Right ventricle myocardium inferior (tissue), 1 donor: ENCODE measurements around the gene GORASP1. TPM values are rescaled to one million over a fixed set of nuclear protein-coding genes. Genes with fewer than 3 reads are reported as not detected.
A peak's percentile ranks its signal among the peaks of the same experiment; 100 is the strongest.

Experiments used
- ATAC-seq: fragments of 200-7000 bp; cut with Tn5 transposase; one replicate; pipeline ENCODE4 v1.9.1; 2020; ENCODE audit warnings: mild to moderate bottlenecking, moderate library complexity
- DNase-seq: peaks from one replicate; pipeline ENCODE4 v3.0.0; 2021; ENCODE audit errors: missing footprints
- intact Hi-C: fragments of 100-400 bp; cut with DNase I; formaldehyde crosslinking; loops from one replicate; pipeline ENCODE4 v1.11.0; 2022
- total RNA-seq: library from RNA; stranded (reverse); fragmentation: NEBNext Ultra II Directional; extraction: Animal tissue kit (Norgen Biotek cat#: 25700); gene quantifications from one replicate; pipeline ENCODE4 v1.2.1, GENCODE V29; 2021
- donor health status: DM: no; HTN: yes; CAD: no; lungs with severe emphysema.

Gene GORASP1
- total RNA-seq, 1 donor from 2014 or later, result 45.6 TPM

DNA sequence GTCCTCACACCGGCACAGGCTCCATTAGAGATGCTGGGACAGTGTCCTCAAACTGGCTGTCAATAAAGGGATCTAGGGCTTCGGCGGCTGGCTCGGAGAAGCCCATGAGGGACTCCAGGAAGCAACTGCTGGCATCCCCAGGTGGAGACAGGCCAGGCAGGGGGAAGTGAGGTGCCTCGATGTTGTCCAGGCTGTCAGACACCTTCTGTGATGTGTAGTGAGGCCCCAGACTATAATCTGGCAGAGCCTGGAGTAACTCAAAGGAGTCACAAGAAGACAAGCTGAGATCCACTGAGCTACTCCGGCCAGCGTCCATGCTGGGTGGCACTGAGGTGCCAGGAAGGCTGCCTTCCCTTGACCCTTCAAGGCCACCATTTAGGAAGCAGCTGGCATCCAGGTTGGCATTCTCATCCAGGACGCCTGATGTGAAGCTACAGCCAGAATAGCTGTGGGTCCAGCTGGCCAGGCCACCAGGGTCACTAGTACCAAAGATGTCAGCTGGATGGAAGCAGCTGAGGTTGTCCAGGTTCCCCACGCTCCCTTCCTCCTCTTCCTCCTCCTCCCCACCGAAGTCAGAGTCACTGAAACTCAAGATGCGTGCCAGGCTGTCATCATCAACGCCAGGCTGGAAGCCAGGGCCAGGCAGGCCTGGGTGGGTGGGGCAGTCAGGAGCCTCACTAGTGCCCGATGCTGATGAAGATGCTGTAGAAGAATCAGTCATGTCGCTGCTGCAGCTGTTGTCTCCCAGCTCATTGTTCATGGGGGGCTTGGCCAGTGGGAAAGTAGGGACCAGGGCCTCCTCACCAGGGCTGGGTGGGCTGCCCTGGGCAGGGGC lies 35.8 kb upstream of the GORASP1 start:
- DNase-seq (no peak), ATAC-seq (no peak)
- intact Hi-C loops, result no loop called here

DNA sequence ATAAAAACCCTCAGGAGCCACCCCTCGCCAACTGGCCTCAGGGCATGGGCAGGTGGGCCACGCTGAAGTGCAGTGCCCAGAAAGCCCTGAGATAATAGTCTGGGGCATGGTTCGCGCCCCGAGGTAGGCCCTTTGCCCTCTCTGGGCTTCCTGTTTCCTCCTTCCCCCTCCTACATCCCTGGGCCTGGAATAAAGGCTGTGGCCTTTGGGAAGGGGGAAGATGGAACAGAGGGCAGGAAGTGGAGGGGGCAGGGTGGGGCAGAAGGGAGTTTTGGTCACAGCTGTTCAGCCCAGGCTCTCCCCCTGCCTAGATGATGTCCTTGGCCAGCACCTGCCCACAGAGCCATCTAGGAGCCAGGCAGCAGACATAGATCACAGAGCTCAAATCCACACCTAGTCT lies 34.6 kb upstream of the GORASP1 start:
- intact Hi-C loops, result no loop called here
- DNase-seq (no peak), ATAC-seq (peak; percentile 15)

GRCh38 chr3:39141171-39141995 lies 34.0 kb upstream of the GORASP1 start:
- intact Hi-C loops, result no loop called here
- ATAC-seq, result peak; percentile 45
- DNase-seq, result no peak

DNA sequence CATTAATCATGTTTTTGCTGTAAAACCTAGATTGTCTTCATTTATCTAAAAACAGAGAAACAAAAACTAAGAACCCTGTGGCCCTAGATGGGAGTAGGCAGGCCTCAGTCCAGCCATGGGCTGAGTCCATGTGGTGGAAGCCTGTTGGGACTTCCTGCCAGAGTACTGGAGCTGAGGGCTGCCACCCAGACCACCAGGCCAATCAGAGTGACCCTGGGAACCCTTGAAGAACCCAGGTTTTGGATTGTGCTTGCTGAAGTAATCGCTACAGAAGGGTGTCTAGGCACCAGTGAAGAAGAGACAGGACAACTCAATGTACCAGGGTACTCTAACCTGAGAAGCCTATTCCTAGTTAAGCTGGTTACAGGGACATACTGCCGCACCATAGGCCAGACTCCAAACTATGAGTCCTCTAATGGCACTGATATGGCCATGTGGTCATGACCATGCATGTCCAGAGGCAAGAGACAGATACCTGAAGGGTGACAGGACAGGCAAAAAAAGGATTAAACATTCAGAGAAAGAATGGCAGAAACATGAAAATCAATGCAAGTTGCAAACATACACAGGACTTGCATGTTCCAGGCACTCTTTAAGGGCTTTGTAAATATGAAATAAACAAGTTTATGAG lies 33.0 kb upstream of the GORASP1 start:
- intact Hi-C loops, result no loop called here
- DNase-seq (no peak), ATAC-seq (no peak)

GRCh38 chr3:39139442-39139841 lies 32.0 kb upstream of the GORASP1 start:
- intact Hi-C loops, result loop anchor here (5.0 kb wide), 1 partner anchor 38 kb away; no protein-coding TSS in a partner anchor
- ATAC-seq (no peak), DNase-seq (no peak)

DNA sequence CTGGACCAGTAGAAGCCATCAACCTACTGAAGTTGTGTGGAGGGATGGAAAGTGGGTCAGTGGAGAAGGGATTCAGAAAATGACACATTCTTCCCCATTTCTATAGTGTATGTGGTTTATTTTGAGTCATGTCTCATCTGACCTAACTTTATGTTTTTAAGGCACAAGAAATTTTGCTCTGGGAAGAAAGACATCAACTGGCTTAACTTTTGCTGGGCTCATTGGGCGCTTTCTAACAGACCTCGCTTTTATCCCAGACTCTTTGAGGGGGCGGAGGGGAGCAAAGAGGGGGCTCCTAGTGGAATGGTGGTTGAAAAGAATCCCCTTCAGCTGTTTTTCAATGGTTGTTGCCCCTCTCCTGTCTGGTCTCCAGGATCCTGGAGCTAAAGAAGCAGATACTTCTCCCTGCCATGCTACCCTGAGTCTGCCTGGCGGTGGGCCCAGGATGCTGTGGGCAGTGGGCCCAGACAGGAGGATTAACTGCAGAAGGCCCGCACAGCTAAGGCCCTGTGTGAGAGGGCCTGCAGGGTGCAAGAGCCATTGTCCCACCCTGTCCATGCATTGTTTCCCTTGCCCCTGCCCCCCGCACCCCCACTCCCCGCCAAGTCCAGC lies 31.5 kb upstream of the GORASP1 start:
- intact Hi-C loops, result loop anchor here (5.0 kb wide), 1 partner anchor 38 kb away; no protein-coding TSS in a partner anchor
- peak; percentile 82 for DNase-seq
- peak; percentile 55 for ATAC-seq

DNA sequence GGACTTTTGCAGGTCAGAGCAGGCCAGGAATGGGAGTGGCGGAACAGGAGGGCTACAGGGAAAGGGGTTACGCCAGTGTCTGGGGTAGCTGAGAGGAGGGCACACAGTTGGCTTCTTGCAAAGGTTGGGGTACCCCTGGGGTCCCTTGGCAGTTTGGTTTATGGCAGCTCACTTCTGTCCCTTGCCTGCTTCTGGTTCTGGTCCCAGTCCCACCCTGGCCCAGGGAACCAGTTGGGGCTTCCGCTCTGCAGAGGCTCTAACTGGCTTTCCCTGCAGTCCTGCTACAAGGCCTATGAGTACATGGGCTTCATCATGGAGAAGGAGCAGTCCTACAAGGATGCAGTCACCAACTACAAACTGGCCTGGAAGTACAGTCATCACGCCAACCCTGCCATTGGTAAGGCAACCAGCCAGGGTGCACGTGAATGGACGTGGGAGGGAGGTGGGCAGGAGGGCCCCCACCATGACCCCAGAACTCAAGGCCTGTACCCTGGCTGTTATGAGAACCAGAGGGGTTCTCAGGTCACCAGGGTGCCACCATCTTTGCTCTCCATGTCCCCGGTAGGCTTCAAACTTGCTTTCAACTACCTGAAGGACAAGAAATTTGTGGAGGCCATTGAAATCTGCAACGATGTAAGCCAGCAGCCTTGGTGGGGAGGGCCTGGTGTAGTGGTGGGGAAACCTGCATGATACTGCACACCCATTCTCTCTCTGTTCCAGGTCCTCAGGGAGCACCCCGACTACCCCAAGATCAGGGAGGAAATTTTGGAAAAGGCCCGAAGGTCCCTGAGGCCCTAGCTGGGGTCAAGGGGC lies 30.8 kb upstream of the GORASP1 start:
- ATAC-seq (no peak), DNase-seq (no peak)
- intact Hi-C loops, result loop anchor here (5.0 kb wide), 1 partner anchor 39 kb away; no protein-coding TSS in a partner anchor

DNA sequence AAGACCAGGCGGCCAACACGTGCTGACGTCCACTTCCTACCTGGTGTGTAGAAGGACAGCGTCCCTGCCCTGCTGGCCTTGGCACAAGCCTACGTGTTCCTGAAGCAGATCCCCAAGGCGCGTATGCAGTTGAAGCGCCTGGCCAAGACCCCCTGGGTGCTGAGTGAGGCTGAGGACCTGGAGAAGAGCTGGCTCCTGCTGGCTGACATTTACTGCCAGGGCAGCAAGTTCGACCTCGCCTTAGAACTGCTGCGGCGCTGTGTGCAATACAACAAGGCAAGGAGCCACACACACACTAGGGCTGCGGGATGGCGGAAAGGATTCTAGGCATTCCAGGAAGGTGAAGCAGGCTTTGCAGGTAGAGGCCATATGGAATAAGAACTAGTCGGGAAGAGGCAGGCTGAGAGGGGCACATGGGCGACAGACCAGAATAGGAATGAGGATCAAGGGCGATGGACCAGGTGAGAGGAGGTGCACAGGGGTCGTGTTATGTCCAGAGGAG lies 30.1 kb upstream of the GORASP1 start:
- no peak for ATAC-seq
- intact Hi-C loops, result loop anchor here (5.0 kb wide), 1 partner anchor 40 kb away; no protein-coding TSS in a partner anchor
- DNase-seq, result no peak

DNA sequence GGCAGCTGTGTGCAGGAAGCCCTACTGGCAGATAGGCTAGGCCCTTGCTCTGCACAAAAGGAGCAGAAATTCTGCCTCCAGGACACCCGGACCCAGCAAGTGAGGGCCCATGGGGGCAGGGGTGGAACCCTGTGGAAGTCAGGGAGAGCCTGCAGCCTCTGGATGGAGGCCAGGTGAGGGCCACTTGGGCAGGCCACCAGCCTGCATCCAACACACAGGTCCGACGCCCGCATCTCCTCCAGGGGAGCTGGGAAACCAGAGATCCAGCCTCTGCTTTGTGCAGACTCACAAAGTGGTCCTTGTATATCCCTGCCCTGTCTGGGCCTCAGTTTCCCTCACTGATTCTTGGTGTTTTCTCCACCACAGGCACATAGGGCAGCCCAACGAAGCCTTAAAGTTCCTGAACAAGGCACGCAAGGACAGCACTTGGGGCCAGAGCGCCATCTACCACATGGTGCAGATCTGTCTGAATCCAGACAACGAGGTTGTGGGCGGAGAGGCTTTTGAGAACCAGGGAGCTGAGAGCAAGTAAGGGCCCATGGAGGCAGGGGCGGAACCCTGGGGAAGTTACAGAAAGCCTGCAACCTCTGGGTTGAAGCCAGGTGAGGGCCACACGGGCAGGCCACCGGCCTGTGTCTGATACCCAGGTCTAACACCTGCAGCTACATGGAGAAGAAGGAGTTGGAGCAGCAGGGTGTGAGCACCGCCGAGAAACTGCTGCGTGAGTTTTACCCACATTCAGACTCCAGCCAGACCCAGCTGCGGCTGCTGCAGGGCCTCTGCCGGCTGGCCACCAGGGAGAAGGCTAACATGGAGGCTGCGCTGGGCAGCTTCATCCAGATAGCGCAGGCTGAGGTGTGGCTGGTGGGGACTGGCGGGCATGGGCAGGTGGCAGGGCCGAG lies 29.4 kb upstream of the GORASP1 start:
- no peak for DNase-seq
- ATAC-seq, result no peak
- intact Hi-C loops, result loop anchor here (5.0 kb wide), 1 partner anchor 41 kb away; no protein-coding TSS in a partner anchor

- intact Hi-C loops, result loop anchor here (5.0 kb wide), 1 partner anchor 42 kb away; no protein-coding TSS in a partner anchor
- ATAC-seq (peak; percentile 43), DNase-seq (no peak)
Observed at GRCh38 chr3:39135170-39135805, 27.9 kb upstream of the GORASP1 start.

DNA sequence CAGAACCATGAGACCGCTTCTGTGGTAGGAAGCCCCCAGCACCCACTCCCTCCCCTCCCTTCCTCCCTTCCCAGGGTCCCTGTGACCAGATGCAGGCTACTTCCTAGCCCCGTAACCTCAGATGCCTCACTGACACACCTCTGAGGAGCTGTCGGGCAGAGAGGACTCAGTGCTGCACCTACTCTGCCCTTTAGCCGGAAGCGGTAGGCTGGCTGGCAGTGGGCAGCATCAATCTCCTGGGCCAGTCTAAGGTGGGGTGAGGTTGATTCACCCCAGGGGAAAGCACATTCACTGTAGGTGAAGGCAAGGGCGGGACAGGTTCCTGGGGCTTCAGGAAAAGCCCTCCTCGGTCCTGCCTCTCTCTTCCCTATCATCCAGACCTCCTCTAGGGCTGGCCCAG lies 26.9 kb upstream of the GORASP1 start:
- ATAC-seq, result no peak
- intact Hi-C loops, result no loop called here
- no peak for DNase-seq

DNA sequence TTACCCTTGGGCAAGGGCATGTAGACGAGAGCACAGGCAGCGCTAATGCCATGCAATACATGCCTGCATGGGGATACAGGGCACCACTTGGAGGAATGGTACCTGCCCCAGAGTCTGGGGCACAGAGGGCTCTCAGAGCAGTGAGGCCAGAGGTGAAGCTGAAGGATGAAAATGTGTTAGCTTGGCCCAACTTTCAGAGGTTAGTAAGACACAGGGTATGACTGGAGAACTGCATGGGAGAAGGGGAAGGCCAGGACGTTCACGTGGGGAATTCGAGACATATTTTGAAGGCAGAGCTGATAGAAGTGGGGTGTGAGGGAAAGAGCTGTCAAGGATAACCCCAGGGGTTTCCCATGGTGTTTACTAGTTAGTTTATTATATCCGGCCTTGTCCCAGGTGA lies 26.4 kb upstream of the GORASP1 start:
- no peak for ATAC-seq
- intact Hi-C loops, result no loop called here
- no peak for DNase-seq

GRCh38 chr3:39133093-39133490 lies 25.7 kb upstream of the GORASP1 start:
- intact Hi-C loops, result no loop called here
- DNase-seq, result no peak

DNA sequence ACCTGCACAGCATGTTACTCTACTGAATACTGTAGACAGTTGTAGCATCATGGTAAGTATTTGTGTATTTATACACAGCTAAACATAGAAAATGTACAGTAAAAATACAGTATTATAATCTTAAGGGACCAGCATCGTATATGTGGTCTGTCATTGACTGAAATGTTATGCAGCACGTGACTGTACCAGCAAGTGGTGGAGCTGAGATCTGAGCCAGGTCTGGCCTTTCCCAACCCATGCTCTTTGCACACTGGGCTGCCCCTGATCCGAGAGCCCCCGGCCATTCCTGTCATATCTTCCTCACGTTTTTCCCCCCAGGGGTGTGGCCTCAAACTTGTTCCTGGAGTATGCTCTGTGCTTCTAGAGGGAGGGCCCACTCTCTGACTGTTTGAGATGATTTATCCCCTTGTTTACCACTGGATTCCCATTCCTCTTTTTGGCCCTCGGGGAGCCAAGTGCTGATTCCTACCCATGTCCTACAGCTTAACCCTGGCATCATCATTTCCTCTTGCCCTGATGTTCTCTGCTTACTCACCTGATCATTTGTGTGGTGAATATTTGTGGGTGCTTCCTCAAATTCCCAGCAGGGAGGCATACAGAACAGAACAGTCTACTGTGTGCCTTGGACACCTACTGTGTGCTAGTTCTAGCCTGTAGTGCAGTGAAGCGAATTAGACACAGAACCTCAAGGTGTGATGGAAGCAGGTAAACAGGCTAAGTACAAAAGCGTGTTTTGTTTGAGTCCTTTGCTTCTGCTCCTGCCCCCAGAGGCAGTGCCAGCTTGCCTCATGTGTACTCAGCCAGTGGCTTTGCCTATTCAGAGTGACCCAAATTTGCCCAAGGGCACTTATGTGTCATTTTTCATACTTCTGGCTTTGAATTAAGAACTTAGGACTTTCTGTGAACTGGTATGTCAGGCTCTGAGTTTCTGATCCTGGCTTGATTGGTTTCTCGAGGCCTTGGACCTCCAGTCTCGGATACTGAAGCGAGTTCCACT lies 25.0 kb upstream of the GORASP1 start:
- no peak for DNase-seq
- ATAC-seq, result no peak
- intact Hi-C loops, result no loop called here

More at GRCh38 chr3:39133093-39133490, 25.7 kb upstream of the GORASP1 start:
- no peak for ATAC-seq

- intact Hi-C loops, result no loop called here
- ATAC-seq, result no peak
Observed at GRCh38 chr3:39130693-39131265, 23.4 kb upstream of the GORASP1 start.

More at GRCh38 chr3:39130693-39131265, 23.4 kb upstream of the GORASP1 start:
- DNase-seq, result no peak
